ENCODE measurements around the gene DENND11. TPM values are rescaled to one million over a fixed set of nuclear protein-coding genes. Genes with fewer than 3 reads are reported as not detected.
A peak's percentile ranks its signal among the peaks of the same experiment; 100 is the strongest.

The DENND11 gene
- total RNA-seq, 3 donors from 2014 or later (not counting 1 experiment from before 2014, with no cell fraction given) = 28.9 to 57.0 (median 47.6) TPM

GRCh38 chr7:141659501-141659900 lies 42.5 kb downstream of the DENND11 start:
- Mint-ChIP-seq H3K27ac (peak overlapping the region; percentile 67 to 77), H3K36me3 (peaks cover 8% of the 10 kb centered on the region), H3K4me3 (no peak overlapping the region), H3K9me3 (no peaks in the 10 kb centered on the region), H3K4me1 (peaks cover 3 to 17% of the 10 kb centered on the region in 2 donors), H3K27me3 (ENCODE audit: low read depth in 2 of 2) (no peaks in the 10 kb centered on the region)
- Histone ChIP-seq H3K27me3 (ENCODE audit: control insufficient read depth, insufficient read depth, low read length) (no peaks in the 10 kb centered on the region), H3K27ac (ENCODE audit: low read length) (no peak overlapping the region), H3K36me3 (ENCODE audit: control insufficient read depth, insufficient read depth, low read length) (peaks cover 49% of the 10 kb centered on the region), H3K9me3 (ENCODE audit: control insufficient read depth, insufficient read depth, low read length) (no peaks in the 10 kb centered on the region), H3K4me1 (ENCODE audit: control insufficient read depth, insufficient read depth, low read length) (peaks cover 12% of the 10 kb centered on the region), H3K4me3 (ENCODE audit: low read length) (no peak overlapping the region)
- DNase-seq (no peak), ATAC-seq (no peak)
- intact Hi-C loops (cut with micrococcal nuclease) = loop anchor here (10.0 kb wide), 1 partner anchor 105 kb away; the partner anchor contains the start of gene AGK
- TF ChIP-seq CTCF (IDR thresholded peaks at IDR 0.05) = no peak
- 76% methylated on average over 6 of the region's 6 CpGs for WGBS (ENCODE audit: insufficient coverage)

- Mint-ChIP-seq H3K27me3 (ENCODE audit: low read depth in 2 of 2) (no peaks in the 10 kb centered on the region), H3K36me3 (peaks cover 21% of the 10 kb centered on the region)
- H3K27ac ChIP-seq (ENCODE audit: low read length) = no peak overlapping the region
Measured at GRCh38 chr7:141654551-141654950, 47.4 kb downstream of the DENND11 start.

GRCh38 chr7:141652691-141653090 lies 49.3 kb downstream of the DENND11 start:
- Mint-ChIP-seq H3K9me3 (no peaks in the 10 kb centered on the region), H3K36me3 (peaks cover 30% of the 10 kb centered on the region), H3K27ac (peak overlapping the region in 1 of 2 donors; percentile 21), H3K4me3 (no peak overlapping the region), H3K4me1 (peaks cover 10 to 22% of the 10 kb centered on the region in 2 donors), H3K27me3 (ENCODE audit: low read depth in 2 of 2) (no peaks in the 10 kb centered on the region)
- DNase-seq (no peak), ATAC-seq (no peak)
- Histone ChIP-seq H3K27me3 (ENCODE audit: control insufficient read depth, insufficient read depth, low read length) (no peaks in the 10 kb centered on the region), H3K27ac (ENCODE audit: low read length) (no peak overlapping the region), H3K36me3 (ENCODE audit: control insufficient read depth, insufficient read depth, low read length) (peaks cover 78% of the 10 kb centered on the region), H3K9me3 (ENCODE audit: control insufficient read depth, insufficient read depth, low read length) (no peaks in the 10 kb centered on the region), H3K4me1 (ENCODE audit: control insufficient read depth, insufficient read depth, low read length) (no peaks in the 10 kb centered on the region), H3K4me3 (ENCODE audit: low read length) (no peak overlapping the region)
- intact Hi-C loops (cut with micrococcal nuclease) = loop anchor here (5.0 to 10.0 kb wide), 2 partner anchors 98 to 840 kb away; partner anchors contain the start of gene AGK
- whole genome bisulfite sequencing (ENCODE audit: insufficient coverage) = 81% methylated on average over 3 of the region's 3 CpGs
- no peak for TF ChIP-seq CTCF (IDR thresholded peaks at IDR 0.05)

More at GRCh38 chr7:141654551-141654950, 47.4 kb downstream of the DENND11 start:
- peak; percentile 47 for TF ChIP-seq CTCF (IDR thresholded peaks at IDR 0.05)
- Histone ChIP-seq H3K27me3 (ENCODE audit: control insufficient read depth, insufficient read depth, low read length) (no peaks in the 10 kb centered on the region), H3K36me3 (ENCODE audit: control insufficient read depth, insufficient read depth, low read length) (peaks cover 78% of the 10 kb centered on the region), H3K9me3 (ENCODE audit: control insufficient read depth, insufficient read depth, low read length) (no peaks in the 10 kb centered on the region), H3K4me3 (ENCODE audit: low read length) (no peak overlapping the region), H3K4me1 (ENCODE audit: control insufficient read depth, insufficient read depth, low read length) (no peaks in the 10 kb centered on the region)
- ATAC-seq (peak; percentile 83 to 87 (median 84)), DNase-seq (peak in 1 of 2 donors; percentile 82)
- Mint-ChIP-seq H3K9me3 (no peaks in the 10 kb centered on the region), H3K4me3 (no peak overlapping the region), H3K4me1 (peaks cover 10 to 19% of the 10 kb centered on the region in 2 donors), H3K27ac (peak overlapping the region; percentile 64 to 84)
- intact Hi-C loops (cut with micrococcal nuclease) = loop anchor here (1.0 to 10.0 kb wide), 3 partner anchors 84 to 842 kb away; partner anchors contain the start of genes AGK and SSBP1
- WGBS (ENCODE audit: insufficient coverage) = no CpG with 5 or more reads among the region's 3 CpGs

Other genes starting within 250 kb of the DENND11 start
- gene AGK, start 150.8 kb downstream of the DENND11 start, total RNA-seq = 100 to 1,000 TPM in 1 of 3 donors, 10 to 100 TPM in 2; 70.0 to 106 (median 99.0) TPM
- gene WEE2, start 6.2 kb upstream of the DENND11 start, total RNA-seq = under 1 TPM; 0.16 to 0.68 (median 0.23) TPM
- gene SSBP1, start 36.2 kb upstream of the DENND11 start, total RNA-seq = 100 to 1,000 TPM in 2 of 3 donors, 10 to 100 TPM in 1; 98.7 to 112 (median 106) TPM
- gene TAS2R3, start 61.9 kb upstream of the DENND11 start, total RNA-seq = under 1 TPM in 1 of 3 donors, not detected in 2; 0.79 TPM
- under 1 TPM; 0.16 to 0.83 (median 0.59) TPM for gene TAS2R4, start 74.5 kb upstream of the DENND11 start, total RNA-seq
- gene TAS2R5, start 88.1 kb upstream of the DENND11 start, total RNA-seq = 1 to 10 TPM in 2 of 3 donors, under 1 TPM in 1; 0.75 to 1.9 (median 1.3) TPM
- gene PRSS37, start 139.3 kb upstream of the DENND11 start, total RNA-seq = not detected
- gene OR9A4, start 214.2 kb upstream of the DENND11 start, total RNA-seq = not detected
- under 1 TPM in 1 of 3 donors, not detected in 2; 0.60 TPM for gene CLEC5A, start 244.8 kb upstream of the DENND11 start, total RNA-seq

All from natural killer cell (primary cell).